H1 (cell line): ENCODE results near the gene CFAP107. TPM values are rescaled to one million over a fixed set of nuclear protein-coding genes. Genes with fewer than 3 reads are reported as not detected.

Experiments used
- CBX5 ChIP-seq: fragments of 300-800, 300-1000 bp; sonication (generic); IDR thresholded peaks from 2 replicates; pipeline ENCODE4 v1.7.1; 2016; ENCODE audit warnings: antibody characterized with exemption, low read length, low read depth
- CHD2 ChIP-seq: IDR thresholded peaks from 2 replicates; pipeline ENCODE4 v1.6.1; 2012; ENCODE audit warnings: low read length, improper control_type of control experiment
- EGR1 ChIP-seq: IDR thresholded peaks from 2 replicates; pipeline ENCODE4 v1.6.1; 2011; ENCODE audit warnings: low read depth, low read length, borderline replicate concordance
- HDAC6 ChIP-seq: IDR thresholded peaks from one replicate; pipeline ENCODE4 v1.7.1; 2012; ENCODE audit warnings: low read depth, mild to moderate bottlenecking, inconsistent platforms, low read length, moderate library complexity
- RAD21 ChIP-seq, 2 experiments: IDR thresholded peaks in 1 of 2; conservative IDR thresholded peaks in 1 of 2; 2 replicates each; pipeline ENCODE4 v1.6.1; 2011; ENCODE audit warnings: low read depth in 2 of 2, low read length in 2 of 2, improper control_type of control experiment in 1 of 2, inconsistent platforms in 1 of 2, mild to moderate bottlenecking in 1 of 2, moderate library complexity in 1 of 2
- RXRA ChIP-seq: IDR thresholded peaks from 2 replicates; pipeline ENCODE4 v1.6.1; 2011; ENCODE audit warnings: low read depth, mild to moderate bottlenecking, low read length, moderate library complexity; ENCODE audit not compliant: insufficient read depth
- TAF7 ChIP-seq: optimal IDR thresholded peaks from 2 replicates; pipeline ENCODE3; 2011; ENCODE audit warnings: low read depth, mild to moderate bottlenecking, inconsistent platforms, low read length, moderate library complexity, borderline replicate concordance
- TCF12 ChIP-seq: IDR thresholded peaks from 2 replicates; pipeline ENCODE4 v1.6.1; 2011; ENCODE audit warnings: low read depth, mild to moderate bottlenecking, low read length
- TEAD4 ChIP-seq: IDR thresholded peaks from 2 replicates; pipeline ENCODE4 v1.6.1; 2012; ENCODE audit warnings: low read depth, low read length, inconsistent platforms, mixed read lengths
- polyA plus RNA-seq, 7 experiments: library from polyadenylated mRNA; depleted of rRNA in 3 of 7; stranded (reverse) in 5 of 7; unstranded in 2 of 7; fragments of >200 nt in 5 of 7; fragments of 200-250 nt in 2 of 7; gene quantifications; 1 replicate in 5 of 7; 2 replicates in 1 of 7; 4 replicates in 1 of 7; pipeline versions ENCODE4 v1.2.1 to v1.2.3, GENCODE V29; 2011 to 2013; ENCODE audit warnings: missing spikeins in 2 of 7, mixed read lengths in 2 of 7
- total RNA-seq: library from RNA; stranded (reverse); fragmentation: NEBNext Ultra II Directional; extraction: Animal tissue kit (Norgen Biotek cat#: 25700); gene quantifications from 2 replicates; pipeline ENCODE4 v1.2.1, GENCODE V29; 2021

CFAP107 gene
- total and polyA plus RNA-seq, 2 of the 8 experiments (the other 6 are each of a cell fraction or from before 2014, with no cell fraction given) = 0.23 TPM; not detected in 1

DNA sequence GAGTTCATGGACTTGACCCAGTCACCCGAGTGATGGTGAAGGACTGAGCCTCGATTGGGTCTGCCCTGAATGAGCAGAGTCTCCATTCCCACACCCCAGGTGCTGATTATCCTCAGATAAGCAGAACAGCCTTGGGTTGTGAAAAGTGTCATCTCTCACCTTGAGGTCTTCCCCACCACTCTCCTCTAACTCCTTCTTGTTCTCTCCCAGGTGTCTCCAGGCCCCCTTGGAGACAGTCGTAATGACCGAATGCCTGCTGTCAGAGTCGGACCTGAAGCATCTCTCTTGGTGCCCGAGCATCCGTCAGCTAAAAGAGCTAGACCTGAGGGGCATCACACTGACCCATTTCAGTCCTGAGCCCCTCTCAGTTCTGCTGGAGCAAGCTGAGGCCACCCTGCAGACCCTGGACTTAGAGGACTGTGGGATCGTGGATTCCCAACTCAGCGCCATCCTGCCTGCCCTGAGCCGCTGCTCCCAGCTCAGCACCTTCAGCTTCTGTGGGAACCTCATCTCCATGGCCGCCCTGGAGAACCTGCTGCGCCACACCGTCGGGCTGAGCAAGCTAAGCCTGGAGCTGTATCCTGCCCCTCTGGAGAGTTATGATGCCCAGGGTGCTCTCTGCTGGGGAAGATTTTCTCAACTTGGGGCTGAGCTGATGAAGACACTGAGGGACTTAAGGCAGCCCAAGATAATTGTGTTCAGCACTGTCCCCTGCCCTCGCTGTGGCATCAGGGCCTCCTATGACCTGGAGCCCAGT, 31.0 kb downstream of the CFAP107 start (continued):
- TF ChIP-seq RAD21 (IDR thresholded peaks at IDR 0.05 in 1 of 2, conservative IDR thresholded peaks at IDR 0.05 in 1 of 2; ENCODE audit: low read depth in 2 of 2, low read length in 2 of 2) (no peak), EGR1 (no peak), TAF7 (no peak), RXRA (no peak), HDAC6 (no peak), TCF12 (no peak), TEAD4 (no peak), CBX5 (no peak), CHD2 (no peak)
- TF ChIP-seq, all 59 proteins: peak for 0
